ENCODE results near the gene CD38. TPM values are rescaled to one million over a fixed set of nuclear protein-coding genes. Genes with fewer than 3 reads are reported as not detected.
A peak's percentile ranks its signal among the peaks of the same experiment; 100 is the strongest.

CD38 gene
- total RNA-seq, 1 experiment from 2014 or later = not detected

DNA sequence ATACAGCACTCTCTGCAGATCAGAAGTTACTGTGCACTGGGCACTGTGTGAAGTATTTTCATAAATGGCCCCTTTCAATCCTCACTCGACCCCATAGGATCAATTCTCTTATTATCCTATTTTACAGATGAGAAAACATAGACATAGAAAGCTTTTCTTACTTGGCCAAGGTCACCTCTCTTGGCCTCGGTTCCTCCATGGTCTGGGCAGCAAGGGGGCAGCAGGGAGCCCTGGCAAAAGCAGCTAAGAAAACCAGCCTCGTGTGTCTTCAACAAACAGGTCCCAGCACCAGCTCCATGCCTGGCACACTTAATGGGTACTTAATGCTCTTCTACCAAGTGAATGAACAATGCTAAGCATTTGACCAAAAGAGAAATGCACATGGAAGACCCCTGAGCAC is 40.9 kb upstream of the CD38 start:
- intact Hi-C loops (cut with micrococcal nuclease) = no loop called here
- ChIA-PET CTCF (interaction anchor here (1.0 kb wide), 1 partner anchor 20 kb away, joined by 3 read pairs; no protein-coding TSS in a partner anchor), RAD21 (ENCODE audit: low non-redundant PET in 1 of 2, low total read pairs in 2 of 2, uncharacterized antibody in 2 of 2, unreplicated experiment in 2 of 2) (no interaction called here), POLR2A (no interaction called here)
- H3K4me3 ChIP-seq (replicated peaks in 1 of 2; ENCODE audit: low read depth in 1 of 2, low read length in 2 of 2) = no peak overlapping the region
- H3K9ac ChIP-seq (ENCODE audit: low read length) = no peak overlapping the region
- H3K79me2 ChIP-seq (ENCODE audit: insufficient read depth, low read length) = no peaks in the 10 kb centered on the region
- no peak overlapping the region for H2AFZ ChIP-seq (ENCODE audit: low read depth, low read length, poor library complexity, severe bottlenecking)
- no peaks in the 10 kb centered on the region for H3K36me3 ChIP-seq (ENCODE audit: control insufficient read depth in 1 of 2, insufficient read depth in 2 of 2, low read length in 2 of 2)
- no peak overlapping the region for H3K4me2 ChIP-seq (ENCODE audit: low read length)
- no TSS peak for BruUV-seq (replicated peaks)
- no peaks in the 10 kb centered on the region for H4K20me1 ChIP-seq (ENCODE audit: insufficient read depth)
- no peak for DNase-seq (ENCODE audit: low read depth, low spot score)
- no peaks in the 10 kb centered on the region for H3K9me3 ChIP-seq (ENCODE audit: control insufficient read depth in 1 of 2, insufficient read depth in 1 of 2, low read depth in 1 of 2, low read length in 2 of 2)
- no peaks in the 10 kb centered on the region for H3K9me2 ChIP-seq (ENCODE audit: insufficient read depth)
- TF ChIP-seq ZFX (IDR thresholded peaks at IDR 0.05) (no peak), YY1 (IDR thresholded peaks at IDR 0.05; ENCODE audit: extremely low read depth, insufficient replicate concordance, low read depth, low read length) (no peak), EZH2phosphoT487 (IDR thresholded peaks at IDR 0.05; ENCODE audit: borderline replicate concordance) (no peak), FOSL1 (IDR thresholded peaks at IDR 0.05; ENCODE audit: low read depth) (no peak), TCF7L2 (IDR thresholded peaks at IDR 0.05; ENCODE audit: borderline replicate concordance, extremely low read depth, insufficient read depth, insufficient read length) (no peak), EZH2 (IDR thresholded peaks at IDR 0.05) (no peak), CEBPB (IDR thresholded peaks at IDR 0.05; ENCODE audit: low read depth) (no peak)
- TF ChIP-seq, protein P1, sequence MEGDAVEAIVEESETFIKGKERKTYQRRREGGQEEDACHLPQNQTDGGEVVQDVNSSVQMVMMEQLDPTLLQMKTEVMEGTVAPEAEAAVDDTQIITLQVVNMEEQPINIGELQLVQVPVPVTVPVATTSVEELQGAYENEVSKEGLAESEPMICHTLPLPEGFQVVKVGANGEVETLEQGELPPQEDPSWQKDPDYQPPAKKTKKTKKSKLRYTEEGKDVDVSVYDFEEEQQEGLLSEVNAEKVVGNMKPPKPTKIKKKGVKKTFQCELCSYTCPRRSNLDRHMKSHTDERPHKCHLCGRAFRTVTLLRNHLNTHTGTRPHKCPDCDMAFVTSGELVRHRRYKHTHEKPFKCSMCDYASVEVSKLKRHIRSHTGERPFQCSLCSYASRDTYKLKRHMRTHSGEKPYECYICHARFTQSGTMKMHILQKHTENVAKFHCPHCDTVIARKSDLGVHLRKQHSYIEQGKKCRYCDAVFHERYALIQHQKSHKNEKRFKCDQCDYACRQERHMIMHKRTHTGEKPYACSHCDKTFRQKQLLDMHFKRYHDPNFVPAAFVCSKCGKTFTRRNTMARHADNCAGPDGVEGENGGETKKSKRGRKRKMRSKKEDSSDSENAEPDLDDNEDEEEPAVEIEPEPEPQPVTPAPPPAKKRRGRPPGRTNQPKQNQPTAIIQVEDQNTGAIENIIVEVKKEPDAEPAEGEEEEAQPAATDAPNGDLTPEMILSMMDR (IDR thresholded peaks at IDR 0.05 in 2 of 3, conservative IDR thresholded peaks at IDR 0.05 in 1 of 3; ENCODE audit: borderline replicate concordance in 1 of 3, insufficient read depth in 1 of 3, low read depth in 2 of 3, low read length in 2 of 3) = peak in 1 of 3 experiments; percentile 20; a peak in 1 of 6 replicates
- TF ChIP-seq, protein P2, sequence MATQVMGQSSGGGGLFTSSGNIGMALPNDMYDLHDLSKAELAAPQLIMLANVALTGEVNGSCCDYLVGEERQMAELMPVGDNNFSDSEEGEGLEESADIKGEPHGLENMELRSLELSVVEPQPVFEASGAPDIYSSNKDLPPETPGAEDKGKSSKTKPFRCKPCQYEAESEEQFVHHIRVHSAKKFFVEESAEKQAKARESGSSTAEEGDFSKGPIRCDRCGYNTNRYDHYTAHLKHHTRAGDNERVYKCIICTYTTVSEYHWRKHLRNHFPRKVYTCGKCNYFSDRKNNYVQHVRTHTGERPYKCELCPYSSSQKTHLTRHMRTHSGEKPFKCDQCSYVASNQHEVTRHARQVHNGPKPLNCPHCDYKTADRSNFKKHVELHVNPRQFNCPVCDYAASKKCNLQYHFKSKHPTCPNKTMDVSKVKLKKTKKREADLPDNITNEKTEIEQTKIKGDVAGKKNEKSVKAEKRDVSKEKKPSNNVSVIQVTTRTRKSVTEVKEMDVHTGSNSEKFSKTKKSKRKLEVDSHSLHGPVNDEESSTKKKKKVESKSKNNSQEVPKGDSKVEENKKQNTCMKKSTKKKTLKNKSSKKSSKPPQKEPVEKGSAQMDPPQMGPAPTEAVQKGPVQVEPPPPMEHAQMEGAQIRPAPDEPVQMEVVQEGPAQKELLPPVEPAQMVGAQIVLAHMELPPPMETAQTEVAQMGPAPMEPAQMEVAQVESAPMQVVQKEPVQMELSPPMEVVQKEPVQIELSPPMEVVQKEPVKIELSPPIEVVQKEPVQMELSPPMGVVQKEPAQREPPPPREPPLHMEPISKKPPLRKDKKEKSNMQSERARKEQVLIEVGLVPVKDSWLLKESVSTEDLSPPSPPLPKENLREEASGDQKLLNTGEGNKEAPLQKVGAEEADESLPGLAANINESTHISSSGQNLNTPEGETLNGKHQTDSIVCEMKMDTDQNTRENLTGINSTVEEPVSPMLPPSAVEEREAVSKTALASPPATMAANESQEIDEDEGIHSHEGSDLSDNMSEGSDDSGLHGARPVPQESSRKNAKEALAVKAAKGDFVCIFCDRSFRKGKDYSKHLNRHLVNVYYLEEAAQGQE (IDR thresholded peaks at IDR 0.05; ENCODE audit: low read depth) = no peak
- ATAC-seq = no peak
- H3K27me3 ChIP-seq (ENCODE audit: insufficient read depth, low read length) = no peaks in the 10 kb centered on the region
- H3K27ac ChIP-seq (ENCODE audit: low read depth, low read length) = no peak overlapping the region
- H3K4me1 ChIP-seq (ENCODE audit: control insufficient read depth in 1 of 2, insufficient read depth in 2 of 2, low read length in 2 of 2) = no peaks in the 10 kb centered on the region

All from HCT116 (cell line).